ENCODE results near the gene CUL7.

DNA sequence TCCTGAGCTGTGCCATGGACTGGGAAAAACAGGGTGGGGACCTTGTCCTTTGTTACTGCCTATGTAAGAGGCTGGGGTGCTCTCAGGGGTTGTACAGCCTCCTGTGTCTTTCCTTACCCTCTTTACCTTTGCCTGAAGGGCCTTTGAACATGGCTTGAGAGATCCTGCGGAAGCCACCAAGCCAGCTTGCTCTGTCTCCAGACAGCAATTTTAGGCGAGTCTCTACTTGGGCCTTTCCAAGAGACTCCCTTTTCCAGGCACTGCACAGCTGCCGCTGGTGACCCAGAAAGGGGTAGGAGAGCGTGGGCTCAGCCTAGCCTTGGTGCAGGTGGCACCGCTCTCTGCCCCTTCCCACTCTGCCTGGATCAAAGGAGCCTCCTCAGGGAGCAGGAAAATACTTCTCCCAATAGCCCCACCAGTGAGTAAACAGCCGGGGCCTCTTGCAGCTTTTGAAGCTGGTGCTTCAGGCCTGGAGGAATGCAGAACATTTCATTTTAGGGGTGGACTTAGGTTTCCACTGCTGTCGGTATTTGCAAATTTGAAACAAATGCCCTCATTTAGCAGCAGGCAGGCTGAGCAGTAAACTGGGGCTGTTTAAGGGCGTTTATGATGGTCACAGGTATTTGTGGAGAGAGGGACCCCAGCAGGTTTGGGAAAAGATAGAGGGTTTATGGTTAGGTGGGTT, 36.4 kb upstream of the CUL7 start:
- TF ChIP-seq, protein P1, sequence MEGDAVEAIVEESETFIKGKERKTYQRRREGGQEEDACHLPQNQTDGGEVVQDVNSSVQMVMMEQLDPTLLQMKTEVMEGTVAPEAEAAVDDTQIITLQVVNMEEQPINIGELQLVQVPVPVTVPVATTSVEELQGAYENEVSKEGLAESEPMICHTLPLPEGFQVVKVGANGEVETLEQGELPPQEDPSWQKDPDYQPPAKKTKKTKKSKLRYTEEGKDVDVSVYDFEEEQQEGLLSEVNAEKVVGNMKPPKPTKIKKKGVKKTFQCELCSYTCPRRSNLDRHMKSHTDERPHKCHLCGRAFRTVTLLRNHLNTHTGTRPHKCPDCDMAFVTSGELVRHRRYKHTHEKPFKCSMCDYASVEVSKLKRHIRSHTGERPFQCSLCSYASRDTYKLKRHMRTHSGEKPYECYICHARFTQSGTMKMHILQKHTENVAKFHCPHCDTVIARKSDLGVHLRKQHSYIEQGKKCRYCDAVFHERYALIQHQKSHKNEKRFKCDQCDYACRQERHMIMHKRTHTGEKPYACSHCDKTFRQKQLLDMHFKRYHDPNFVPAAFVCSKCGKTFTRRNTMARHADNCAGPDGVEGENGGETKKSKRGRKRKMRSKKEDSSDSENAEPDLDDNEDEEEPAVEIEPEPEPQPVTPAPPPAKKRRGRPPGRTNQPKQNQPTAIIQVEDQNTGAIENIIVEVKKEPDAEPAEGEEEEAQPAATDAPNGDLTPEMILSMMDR (conservative IDR thresholded peaks at IDR 0.05 in 1 of 2, IDR thresholded peaks at IDR 0.05 in 1 of 2; ENCODE audit: low read depth in 1 of 2, low read length in 2 of 2): no peak
- TF ChIP-seq EZH2 (IDR thresholded peaks at IDR 0.05; ENCODE audit: low read length, missing control alignments): no peak
